ENCODE measurements around the gene MTHFD2.

DNA sequence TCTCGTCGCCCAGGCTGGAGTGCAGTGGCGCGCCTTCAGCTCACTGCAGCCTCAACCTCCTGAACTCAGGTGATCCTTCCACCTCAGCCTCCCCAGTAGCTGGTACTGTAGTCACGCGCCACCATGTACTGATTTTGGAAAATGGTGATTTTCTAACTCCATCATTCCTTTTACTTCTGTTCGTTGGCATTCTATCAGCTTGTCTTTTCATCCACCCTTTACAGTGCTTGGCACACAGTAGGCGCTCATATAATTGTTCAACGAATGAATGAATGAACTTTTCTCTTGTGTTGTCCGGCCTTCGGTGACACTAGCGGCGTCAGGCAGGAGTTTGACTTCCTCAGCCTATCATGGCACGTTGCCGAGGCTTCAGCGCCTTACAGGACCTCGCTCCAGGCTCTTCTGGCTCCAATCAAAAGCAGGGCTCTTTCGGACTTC, 373 bp upstream of the MTHFD2 start:
- TF ChIP-seq, protein P1, sequence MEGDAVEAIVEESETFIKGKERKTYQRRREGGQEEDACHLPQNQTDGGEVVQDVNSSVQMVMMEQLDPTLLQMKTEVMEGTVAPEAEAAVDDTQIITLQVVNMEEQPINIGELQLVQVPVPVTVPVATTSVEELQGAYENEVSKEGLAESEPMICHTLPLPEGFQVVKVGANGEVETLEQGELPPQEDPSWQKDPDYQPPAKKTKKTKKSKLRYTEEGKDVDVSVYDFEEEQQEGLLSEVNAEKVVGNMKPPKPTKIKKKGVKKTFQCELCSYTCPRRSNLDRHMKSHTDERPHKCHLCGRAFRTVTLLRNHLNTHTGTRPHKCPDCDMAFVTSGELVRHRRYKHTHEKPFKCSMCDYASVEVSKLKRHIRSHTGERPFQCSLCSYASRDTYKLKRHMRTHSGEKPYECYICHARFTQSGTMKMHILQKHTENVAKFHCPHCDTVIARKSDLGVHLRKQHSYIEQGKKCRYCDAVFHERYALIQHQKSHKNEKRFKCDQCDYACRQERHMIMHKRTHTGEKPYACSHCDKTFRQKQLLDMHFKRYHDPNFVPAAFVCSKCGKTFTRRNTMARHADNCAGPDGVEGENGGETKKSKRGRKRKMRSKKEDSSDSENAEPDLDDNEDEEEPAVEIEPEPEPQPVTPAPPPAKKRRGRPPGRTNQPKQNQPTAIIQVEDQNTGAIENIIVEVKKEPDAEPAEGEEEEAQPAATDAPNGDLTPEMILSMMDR (IDR thresholded peaks at IDR 0.05; ENCODE audit: low read depth, low read length), result no peak
- no peak for TF ChIP-seq MYC (IDR thresholded peaks at IDR 0.05; ENCODE audit: low read depth, low read length)
